ELR (cell line): Measurements from ENCODE around the gene CCDC40.

Experiments
- DNase-seq: peaks from one replicate; pipeline ENCODE4 v3.0.0-alpha.2; 2015; ENCODE audit warnings: low read depth

The CCDC40 gene

GRCh38 chr17:80116276-80116920 is 80.0 kb downstream of the CCDC40 start:
- DNase-seq, result no peak

- no peak for DNase-seq
Measured at GRCh38 chr17:80116921-80117380, 80.5 kb downstream of the CCDC40 start.

- no peak for DNase-seq
Measured at GRCh38 chr17:80117491-80118401, 81.3 kb downstream of the CCDC40 start.

GRCh38 chr17:80118601-80119270 is 82.3 kb downstream of the CCDC40 start:
- no peak for DNase-seq

- no peak for DNase-seq
Measured at GRCh38 chr17:80119271-80119791, 82.9 kb downstream of the CCDC40 start.

- no peak for DNase-seq
Measured at GRCh38 chr17:80119839-80120238, 83.4 kb downstream of the CCDC40 start.

- no peak for DNase-seq
Measured at GRCh38 chr17:80122026-80122575, 85.7 kb downstream of the CCDC40 start.

- DNase-seq, result no peak
Measured at GRCh38 chr17:80122926-80123505, 86.6 kb downstream of the CCDC40 start.

GRCh38 chr17:80123791-80124190 is 87.3 kb downstream of the CCDC40 start:
- peak; percentile 33 for DNase-seq

- DNase-seq, result peak; percentile 42
Measured at GRCh38 chr17:80124351-80124981, 88.0 kb downstream of the CCDC40 start.

GRCh38 chr17:80125656-80126448 is 89.4 kb downstream of the CCDC40 start:
- no peak for DNase-seq

- DNase-seq, result no peak
Measured at GRCh38 chr17:80126449-80126715, 89.9 kb downstream of the CCDC40 start.

- no peak for DNase-seq
Measured at GRCh38 chr17:80129006-80129565, 92.6 kb downstream of the CCDC40 start.

GRCh38 chr17:80130992-80131391 is 94.5 kb downstream of the CCDC40 start:
- DNase-seq, result no peak

GRCh38 chr17:80132906-80133625 is 96.6 kb downstream of the CCDC40 start:
- DNase-seq, result no peak

- no peak for DNase-seq
Measured at GRCh38 chr17:80133626-80133970, 97.2 kb downstream of the CCDC40 start.

- no peak for DNase-seq
Measured at GRCh38 chr17:80137131-80137530, 100.7 kb downstream of the CCDC40 start.

GRCh38 chr17:80138856-80139426 is 102.5 kb downstream of the CCDC40 start:
- DNase-seq, result no peak

- no peak for DNase-seq
Measured at GRCh38 chr17:80141463-80142165, 105.2 kb downstream of the CCDC40 start.
